NCI-H526 (cell line): ENCODE data around the gene EXOC2.

Source experiments
- DNase-seq, 2 experiments: peaks; one replicate each; lab custom pipeline; 2025; lab: John Stamatoyannopoulos, UW

The EXOC2 gene

GRCh38 chr6:692858-693722 lies at the start of gene EXOC2:
TSS of gene EXOC2 (minus strand) at chr6:693139. CDS start at chr6:637818, 55,321 bp downstream.
- peak; percentile 35 to 89 for DNase-seq

- DNase-seq: no peak
Measured at GRCh38 chr6:741410-742339, 48.7 kb upstream of the EXOC2 start.

GRCh38 chr6:736657-737446 lies 43.9 kb upstream of the EXOC2 start:
- no peak for DNase-seq

- no peak for DNase-seq
Measured at GRCh38 chr6:733431-734219, 40.7 kb upstream of the EXOC2 start.

GRCh38 chr6:731924-732323 lies 39.0 kb upstream of the EXOC2 start:
- DNase-seq: no peak

- no peak for DNase-seq
Measured at GRCh38 chr6:729606-730320, 36.8 kb upstream of the EXOC2 start.

GRCh38 chr6:727856-728255 lies 34.9 kb upstream of the EXOC2 start:
- DNase-seq: no peak

- no peak for DNase-seq
Measured at GRCh38 chr6:723540-723939, 30.6 kb upstream of the EXOC2 start.

GRCh38 chr6:722608-723007 lies 29.7 kb upstream of the EXOC2 start:
- DNase-seq: no peak

- peak; percentile 43 to 82 for DNase-seq
Measured at GRCh38 chr6:722077-722524, 29.2 kb upstream of the EXOC2 start.

- no peak for DNase-seq
Measured at GRCh38 chr6:718345-718744, 25.4 kb upstream of the EXOC2 start.

- DNase-seq: no peak
Measured at GRCh38 chr6:717135-717534, 24.2 kb upstream of the EXOC2 start.

GRCh38 chr6:715709-716491 lies 23.0 kb upstream of the EXOC2 start:
- no peak for DNase-seq

GRCh38 chr6:714100-714499 lies 21.2 kb upstream of the EXOC2 start:
- no peak for DNase-seq

GRCh38 chr6:713351-713750 lies 20.4 kb upstream of the EXOC2 start:
- DNase-seq: no peak

- no peak for DNase-seq
Measured at GRCh38 chr6:712805-713204, 19.9 kb upstream of the EXOC2 start.

- no peak for DNase-seq
Measured at GRCh38 chr6:711925-712324, 19.0 kb upstream of the EXOC2 start.

- DNase-seq: peak; percentile 25 to 68
Measured at GRCh38 chr6:710601-711571, 17.9 kb upstream of the EXOC2 start.
